Spinal cord (tissue), 10 donors: ENCODE data around the gene THAP12. TPM values are rescaled to one million over a fixed set of nuclear protein-coding genes. Genes with fewer than 3 reads are reported as not detected.
"Not testable (repeated sequence)": the region's sequence is repeated elsewhere in the genome, so short reads cannot be mapped to it uniquely, and the experiment has no call there.

ENCODE experiments used
- DNase-seq, 6 donors: peaks; one replicate each; pipeline versions ENCODE4 v3.0.0 to v3.0.0-alpha.2; 2013 to 2015; ENCODE audit warnings: low spot score in 6 of 6, low read depth in 4 of 6
- H3K27ac ChIP-seq: one replicate; pipeline ENCODE4 v1.5.1; 2013; ENCODE audit warnings: low read depth, low read length, control low read depth
- H3K27me3 ChIP-seq: one replicate; pipeline ENCODE4 v1.6.1; 2013; ENCODE audit warnings: low read length; ENCODE audit not compliant: control insufficient read depth, insufficient read depth
- H3K36me3 ChIP-seq: one replicate; pipeline ENCODE4 v1.6.1; 2013; ENCODE audit warnings: low read length; ENCODE audit not compliant: control insufficient read depth, insufficient read depth
- H3K4me1 ChIP-seq: one replicate; pipeline ENCODE4 v1.6.1; 2013; ENCODE audit warnings: low read length; ENCODE audit not compliant: control insufficient read depth, insufficient read depth
- H3K4me3 ChIP-seq: one replicate; pipeline ENCODE4 v1.5.1; 2013; ENCODE audit warnings: low read depth, low read length, control low read depth
- H3K9me3 ChIP-seq: one replicate; pipeline ENCODE4 v1.6.1; 2013; ENCODE audit warnings: low read length; ENCODE audit not compliant: control insufficient read depth, insufficient read depth
- WGBS: methylation state at CpG from one replicate; pipeline ENCODE4 v1.1.5; 2013; ENCODE audit warnings: missing lambda C conversion rate; ENCODE audit not compliant: insufficient coverage; 5-methylcytosine and 5-hydroxymethylcytosine counted together
- polyA plus RNA-seq, 2 donors: library from polyadenylated mRNA; unstranded; fragments of 120-200 nt; gene quantifications; one replicate each; pipeline ENCODE4 v1.2.1, GENCODE V29; 2013; ENCODE audit not compliant: insufficient read length in 2 of 2
- total RNA-seq, 2 donors: library from RNA; depleted of rRNA in 1 of 2; stranded (reverse); fragments of 120-200 nt in 1 of 2; fragments of >200 nt in 1 of 2; gene quantifications; one replicate each; pipeline versions ENCODE4 v1.2.3 to v1.2.4, GENCODE V29; 2013 to 2014
- donor health status: healthy.

THAP12 gene
- total and polyA plus RNA-seq, 4 donors = 44.1 to 68.4 (median 63.2) TPM

- no peak for DNase-seq
- Histone ChIP-seq H3K9me3 (peaks cover 6% of the 10 kb centered on the region), H3K4me3 (no peak overlapping the region)
These were observed 45.1 kb downstream of the THAP12 start for GRCh38 chr11:76335842-76336241.

GRCh38 chr11:76334826-76335389 lies 46.0 kb downstream of the THAP12 start:
- no peaks in the 10 kb centered on the region for H3K36me3 ChIP-seq
- no peaks in the 10 kb centered on the region for H3K27me3 ChIP-seq
- H3K27ac ChIP-seq = no peak overlapping the region
- H3K4me3 ChIP-seq = no peak overlapping the region
- no peak for DNase-seq
- peaks cover 6% of the 10 kb centered on the region for H3K9me3 ChIP-seq
- 97% methylated on average over 5 of the region's 5 CpGs for WGBS
- H3K4me1 ChIP-seq = peaks cover 13% of the 10 kb centered on the region

More at GRCh38 chr11:76335842-76336241, 45.1 kb downstream of the THAP12 start:
- Histone ChIP-seq H3K27ac (no peak overlapping the region), H3K4me1 (peaks cover 4% of the 10 kb centered on the region), H3K36me3 (no peaks in the 10 kb centered on the region), H3K27me3 (no peaks in the 10 kb centered on the region)

DNA sequence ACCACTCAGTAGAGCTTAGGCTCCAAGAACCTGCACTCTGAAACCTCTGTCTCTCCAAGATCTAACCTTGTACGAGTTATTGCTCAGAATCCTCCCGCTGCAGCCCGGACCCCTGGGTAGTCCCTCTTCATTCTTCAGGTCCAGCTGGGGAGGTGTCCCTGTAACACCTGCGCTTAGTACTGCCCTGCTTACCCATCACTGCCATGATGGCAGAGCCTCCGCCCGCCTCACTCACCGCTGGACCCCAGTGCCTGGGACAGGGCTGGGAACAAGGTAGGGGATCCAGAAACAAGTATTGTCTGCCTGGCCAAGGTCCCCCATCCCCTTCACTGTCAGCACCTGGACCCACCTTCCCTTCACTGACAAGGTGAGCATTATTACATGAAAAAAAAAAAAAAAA lies 50.3 kb downstream of the THAP12 start:
- H3K27me3 ChIP-seq = no peaks in the 10 kb centered on the region
- no peak overlapping the region for H3K4me3 ChIP-seq
- H3K9me3 ChIP-seq = peaks cover 6% of the 10 kb centered on the region
- H3K4me1 ChIP-seq = peaks cover 30% of the 10 kb centered on the region
- H3K27ac ChIP-seq = peak overlapping the region; percentile 59
- H3K36me3 ChIP-seq = no peaks in the 10 kb centered on the region
- 100% methylated on average over 6 of the region's 7 CpGs for WGBS
- DNase-seq = no peak

DNA sequence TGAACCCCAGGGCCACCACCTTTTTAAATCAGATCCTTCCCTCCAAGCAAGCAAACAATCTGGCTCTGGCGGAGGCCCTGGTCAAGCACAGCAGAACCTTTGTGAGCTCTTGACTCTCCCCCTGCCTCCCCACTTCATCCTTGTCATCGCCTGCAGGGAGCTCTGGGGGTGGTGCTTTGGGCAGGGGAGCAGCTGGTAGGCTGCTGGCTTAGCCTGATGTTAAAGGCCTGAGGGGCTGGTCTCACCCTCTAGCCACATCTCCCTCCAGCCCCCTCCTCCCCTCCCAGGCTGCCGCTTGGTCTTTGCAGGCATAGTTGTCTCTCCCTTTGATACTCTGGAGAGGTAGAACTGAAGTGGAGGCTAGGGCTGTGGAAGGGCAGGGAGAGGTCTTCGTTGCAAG lies 50.9 kb downstream of the THAP12 start:
- Histone ChIP-seq H3K9me3 (peaks cover 2% of the 10 kb centered on the region), H3K27ac (peak overlapping the region; percentile 59), H3K27me3 (no peaks in the 10 kb centered on the region), H3K4me1 (peaks cover 30% of the 10 kb centered on the region), H3K4me3 (no peak overlapping the region), H3K36me3 (no peaks in the 10 kb centered on the region)
- no CpG with 5 or more reads among the region's 4 CpGs for WGBS
- peak in 2 of 6 donors; percentile 29 to 47 for DNase-seq

- peak in 1 of 6 donors; percentile 58 for DNase-seq
- no peaks in the 10 kb centered on the region for H3K36me3 ChIP-seq
- peak overlapping the region; percentile 59 for H3K27ac ChIP-seq
- H3K9me3 ChIP-seq = no peaks in the 10 kb centered on the region
- H3K4me1 ChIP-seq = peaks cover 30% of the 10 kb centered on the region
- H3K4me3 ChIP-seq = no peak overlapping the region
- 62% methylated on average over 7 of the region's 8 CpGs for WGBS
- no peaks in the 10 kb centered on the region for H3K27me3 ChIP-seq
These were observed 51.8 kb downstream of the THAP12 start for GRCh38 chr11:76329084-76329648.

GRCh38 chr11:76327756-76328388 lies 53.1 kb downstream of the THAP12 start:
- peak overlapping the region; percentile 22 for H3K27ac ChIP-seq
- DNase-seq = no peak
- H3K9me3 ChIP-seq = no peaks in the 10 kb centered on the region
- 64% methylated on average over 7 of the region's 9 CpGs for WGBS
- H3K4me3 ChIP-seq = no peak overlapping the region
- peaks cover 1% of the 10 kb centered on the region for H3K27me3 ChIP-seq
- peaks cover 30% of the 10 kb centered on the region for H3K4me1 ChIP-seq
- no peaks in the 10 kb centered on the region for H3K36me3 ChIP-seq

DNA sequence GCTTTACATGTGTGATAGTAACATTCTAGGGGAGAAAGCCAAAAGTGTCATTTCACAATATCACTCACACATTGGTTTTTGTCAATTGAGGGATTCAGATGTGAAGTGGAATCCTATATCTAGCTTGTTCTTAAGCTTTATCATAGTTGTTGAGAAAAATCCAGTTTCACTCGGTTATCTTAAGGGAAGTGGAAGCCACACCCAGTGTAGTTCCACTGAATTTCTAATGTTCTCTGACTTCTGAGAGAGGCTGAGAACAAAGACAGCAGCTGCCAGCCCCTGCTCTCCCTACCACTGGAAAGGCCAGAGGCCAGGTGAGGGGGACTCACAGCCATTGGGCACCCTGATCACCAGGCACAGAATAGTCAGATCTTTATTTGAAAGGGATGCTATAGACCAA lies 53.7 kb downstream of the THAP12 start:
- Histone ChIP-seq H3K9me3 (no peaks in the 10 kb centered on the region), H3K36me3 (no peaks in the 10 kb centered on the region), H3K27ac (no peak overlapping the region), H3K27me3 (peaks cover 6% of the 10 kb centered on the region), H3K4me3 (no peak overlapping the region), H3K4me1 (peaks cover 31% of the 10 kb centered on the region)
- WGBS = 33% methylated on average over 1 of the region's 1 CpG
- no peak for DNase-seq

DNA sequence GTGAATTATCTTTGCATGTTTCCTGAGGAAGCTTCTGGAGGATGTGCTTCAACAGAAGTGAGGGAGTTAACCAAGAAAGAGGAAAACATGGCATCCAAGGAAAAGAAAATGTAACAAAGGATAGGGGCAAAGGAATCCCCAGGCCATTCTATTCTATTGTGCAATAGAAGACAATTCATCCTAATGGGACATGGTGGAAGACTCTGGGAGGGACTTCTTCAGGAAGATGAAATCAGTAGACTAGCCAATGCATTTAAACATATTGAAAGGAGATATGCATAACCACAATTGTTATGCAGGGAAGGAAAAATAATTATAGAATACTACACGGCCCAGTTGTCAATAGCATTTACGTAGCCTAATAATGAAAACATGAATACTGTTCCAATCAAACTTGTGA lies 55.7 kb downstream of the THAP12 start:
- no peaks in the 10 kb centered on the region for H3K9me3 ChIP-seq
- no peaks in the 10 kb centered on the region for H3K36me3 ChIP-seq
- peaks cover 31% of the 10 kb centered on the region for H3K4me1 ChIP-seq
- no CpG with 5 or more reads among the region's 2 CpGs for WGBS
- no peak for DNase-seq
- H3K4me3 ChIP-seq = no peak overlapping the region
- H3K27ac ChIP-seq = no peak overlapping the region
- peaks cover 25% of the 10 kb centered on the region for H3K27me3 ChIP-seq

DNA sequence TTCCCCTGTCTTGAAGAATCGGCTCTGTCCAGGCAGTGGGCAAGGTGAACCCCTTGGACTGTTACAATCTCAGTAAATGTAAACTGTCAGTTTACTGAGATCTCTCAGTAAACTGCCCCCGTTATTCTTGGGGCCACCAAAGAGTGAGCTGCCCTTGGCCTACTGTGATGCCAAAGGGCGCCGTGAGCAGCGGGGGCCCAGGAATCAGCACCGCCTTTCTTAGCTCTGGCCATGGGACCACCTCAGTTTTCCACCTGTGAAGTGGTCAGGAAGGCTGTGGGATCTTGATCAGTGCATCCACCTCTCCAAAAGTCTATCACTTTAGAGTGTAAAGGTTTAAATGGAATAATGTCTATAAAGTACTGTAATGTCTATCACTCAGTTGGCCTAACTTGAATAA lies 57.1 kb downstream of the THAP12 start:
- no peak for DNase-seq
- Histone ChIP-seq H3K4me3 (no peak overlapping the region), H3K9me3 (no peaks in the 10 kb centered on the region), H3K4me1 (peaks cover 23% of the 10 kb centered on the region), H3K27ac (no peak overlapping the region), H3K27me3 (peaks cover 29% of the 10 kb centered on the region), H3K36me3 (no peaks in the 10 kb centered on the region)
- 62% methylated on average over 2 of the region's 6 CpGs for WGBS

GRCh38 chr11:76323375-76323774 lies 57.6 kb downstream of the THAP12 start:
- peaks cover 21% of the 10 kb centered on the region for H3K4me1 ChIP-seq
- H3K27ac ChIP-seq, H3K9me3 ChIP-seq, DNase-seq, H3K36me3 ChIP-seq, H3K4me3 ChIP-seq: not testable (repeated sequence)
- WGBS = no CpG with 5 or more reads among the region's 2 CpGs
- H3K27me3 ChIP-seq = peaks cover 29% of the 10 kb centered on the region
